ENCODE results near the gene ETFB. TPM values are rescaled to one million over a fixed set of nuclear protein-coding genes. Genes with fewer than 3 reads are reported as not detected.
A peak's percentile ranks its signal among the peaks of the same experiment; 100 is the strongest.

Gene ETFB
- total RNA-seq, 1 donor from 2014 or later, result 65.0 TPM

GRCh38 chr19:51377422-51377821, 11.2 kb upstream of the ETFB start:
- no peak for DNase-seq (ENCODE audit: low spot score)
- intact Hi-C loops (cut with DNase I), result no loop called here
- ATAC-seq, result no peak

- intact Hi-C loops (cut with DNase I), result no loop called here
- DNase-seq (ENCODE audit: low spot score), result no peak
- no peak for ATAC-seq
These were observed 9.5 kb upstream of the ETFB start for GRCh38 chr19:51375504-51376221.

GRCh38 chr19:51372649-51373504, 6.7 kb upstream of the ETFB start, which contains the start of gene NKG7:
NKG7 (minus strand) TSS chr19:51372654; CDS start chr19:51372535, 119 bp downstream.
- no peak for ATAC-seq
- intact Hi-C loops (cut with DNase I), result no loop called here
- no peak for DNase-seq (ENCODE audit: low spot score)

- DNase-seq (ENCODE audit: low spot score) (no peak), ATAC-seq (no peak)
- intact Hi-C loops (cut with DNase I), result no loop called here
These were observed 5.9 kb upstream of the ETFB start for GRCh38 chr19:51372021-51372648.

GRCh38 chr19:51371186-51371690, 5.0 kb upstream of the ETFB start:
- no peak for ATAC-seq
- intact Hi-C loops (cut with DNase I), result no loop called here
- DNase-seq (ENCODE audit: low spot score), result no peak

GRCh38 chr19:51370230-51370629, 4.0 kb upstream of the ETFB start:
- ATAC-seq, result no peak
- DNase-seq (ENCODE audit: low spot score), result no peak
- intact Hi-C loops (cut with DNase I), result no loop called here

GRCh38 chr19:51368366-51369282, 2.4 kb upstream of the ETFB start, which contains the start of gene CLDND2:
CLDND2 (minus strand) TSS chr19:51369003; CDS start chr19:51368577, 426 bp downstream.
- intact Hi-C loops (cut with DNase I), result no loop called here
- no peak for DNase-seq (ENCODE audit: low spot score)
- ATAC-seq, result no peak

GRCh38 chr19:51367565-51368365, 1.6 kb upstream of the ETFB start:
- intact Hi-C loops (cut with DNase I), result no loop called here
- peak; percentile 95 for ATAC-seq
- peak; percentile 100 for DNase-seq (ENCODE audit: low spot score)

- intact Hi-C loops (cut with DNase I), result no loop called here
- ATAC-seq (no peak), DNase-seq (ENCODE audit: low spot score) (peak; percentile 78)
These were observed 1.0 kb upstream of the ETFB start for GRCh38 chr19:51367255-51367564.

GRCh38 chr19:51366389-51367254, 434 bp upstream of the ETFB start:
- intact Hi-C loops (cut with DNase I), result no loop called here
- peak; percentile 98 for DNase-seq (ENCODE audit: low spot score)
- ATAC-seq, result peak; percentile 91

- intact Hi-C loops (cut with DNase I), result no loop called here
- ATAC-seq (no peak), DNase-seq (ENCODE audit: low spot score) (no peak)
These were observed 800 bp downstream of the ETFB start for GRCh38 chr19:51365211-51365964.

GRCh38 chr19:51364200-51365106, 1.7 kb downstream of the ETFB start:
- intact Hi-C loops (cut with DNase I), result no loop called here
- DNase-seq (ENCODE audit: low spot score), result no peak
- no peak for ATAC-seq

GRCh38 chr19:51361239-51361638, 4.9 kb downstream of the ETFB start:
- DNase-seq (ENCODE audit: low spot score), result no peak
- no peak for ATAC-seq
- intact Hi-C loops (cut with DNase I), result no loop called here

- intact Hi-C loops (cut with DNase I), result no loop called here
- ATAC-seq (peak; percentile 57), DNase-seq (ENCODE audit: low spot score) (no peak)
These were observed 6.9 kb downstream of the ETFB start for GRCh38 chr19:51359294-51359693.

- no peak for DNase-seq (ENCODE audit: low spot score)
These were observed 8.2 kb downstream of the ETFB start for GRCh38 chr19:51357952-51358351.

More at GRCh38 chr19:51357952-51358351, 8.2 kb downstream of the ETFB start:
- intact Hi-C loops (cut with DNase I), result no loop called here
- ATAC-seq, result no peak

Data from sciatic nerve (tissue), 2 donors.